Spinal cord (tissue), 4 donors: ENCODE results near the gene WFDC2. TPM values are rescaled to one million over a fixed set of nuclear protein-coding genes. Genes with fewer than 3 reads are reported as not detected.

Experiments used
- polyA plus RNA-seq, 2 donors: library from polyadenylated mRNA; unstranded; fragments of 120-200 nt; gene quantifications; one replicate each; pipeline ENCODE4 v1.2.1, GENCODE V29; 2013; ENCODE audit not compliant: insufficient read length in 2 of 2
- small RNA-seq: library from RNA; depleted of rRNA; stranded (forward); fragments of <200 nt; gene quantifications from one replicate; pipeline ENCODE3, GENCODE V24; 2014; ENCODE audit warnings: low replicate concordance
- total RNA-seq, 2 donors: library from RNA; depleted of rRNA in 1 of 2; stranded (reverse); fragments of 120-200 nt in 1 of 2; fragments of >200 nt in 1 of 2; gene quantifications; one replicate each; pipeline versions ENCODE4 v1.2.3 to v1.2.4, GENCODE V29; 2013 to 2014

The WFDC2 gene
- total and polyA plus RNA-seq, 4 donors: 7.0 to 70.0 (median 36.5) TPM

Small RNA genes lying within 50 kb of the gene (small RNA-seq; reads per million reads assigned to genes)
- gene MIR6812: not detected

Other genes with a start within 250 kb of the WFDC2 start
- gene SEMG2, start 248.4 kb upstream of the WFDC2 start, total RNA-seq: not detected
- gene SEMG2, start 248.4 kb upstream of the WFDC2 start, polyA plus RNA-seq: not detected
- 10 to 100 TPM; 10.2 to 15.5 TPM for gene SLPI, start 215.2 kb upstream of the WFDC2 start, total RNA-seq
- 1 to 10 TPM; 5.2 to 8.7 TPM for gene SLPI, start 215.2 kb upstream of the WFDC2 start, polyA plus RNA-seq
- gene RBPJL, start 162.9 kb upstream of the WFDC2 start, total RNA-seq: under 1 TPM; 0.11 to 0.20 TPM
- gene RBPJL, start 162.9 kb upstream of the WFDC2 start, polyA plus RNA-seq: under 1 TPM; 0.53 to 0.59 TPM
- 10 to 100 TPM; 13.0 to 21.2 TPM for gene MATN4, start 161.5 kb upstream of the WFDC2 start, total RNA-seq
- gene MATN4, start 161.5 kb upstream of the WFDC2 start, polyA plus RNA-seq: 1 to 10 TPM; 3.6 to 9.9 TPM
- gene SDC4, start 121.3 kb upstream of the WFDC2 start, total RNA-seq: 10 to 100 TPM; 12.8 to 25.5 TPM
- gene SDC4, start 121.3 kb upstream of the WFDC2 start, polyA plus RNA-seq: 10 to 100 TPM in 1 of 2 donors, 1 to 10 TPM in 1; 5.6 to 10.6 TPM
- gene SYS1, start 106.6 kb upstream of the WFDC2 start, total RNA-seq: 10 to 100 TPM; 19.1 to 25.1 TPM
- gene SYS1, start 106.6 kb upstream of the WFDC2 start, polyA plus RNA-seq: 10 to 100 TPM; 30.1 to 32.8 TPM
- under 1 TPM; 0.39 to 0.69 TPM for gene TP53TG5, start 91.4 kb upstream of the WFDC2 start, total RNA-seq
- 1 to 10 TPM; 1.7 to 3.9 TPM for gene TP53TG5, start 91.4 kb upstream of the WFDC2 start, polyA plus RNA-seq
- 10 to 100 TPM; 22.7 to 31.5 TPM for gene DBNDD2, start 61.5 kb upstream of the WFDC2 start, total RNA-seq
- 10 to 100 TPM; 68.7 to 69.3 TPM for gene DBNDD2, start 61.5 kb upstream of the WFDC2 start, polyA plus RNA-seq
- 10 to 100 TPM; 22.1 to 87.6 TPM for gene PIGT, start 53.6 kb upstream of the WFDC2 start, total RNA-seq
- gene PIGT, start 53.6 kb upstream of the WFDC2 start, polyA plus RNA-seq: 10 to 100 TPM; 75.4 to 98.4 TPM
- gene SPINT3, start 45.9 kb downstream of the WFDC2 start, total RNA-seq: not detected
- not detected for gene SPINT3, start 45.9 kb downstream of the WFDC2 start, polyA plus RNA-seq
- gene WFDC6, start 69.7 kb downstream of the WFDC2 start, total RNA-seq: not detected
- not detected for gene WFDC6, start 69.7 kb downstream of the WFDC2 start, polyA plus RNA-seq
- gene EPPIN, start 77.6 kb downstream of the WFDC2 start, total RNA-seq: under 1 TPM; 0.10 to 0.17 TPM
- gene EPPIN, start 77.6 kb downstream of the WFDC2 start, polyA plus RNA-seq: under 1 TPM; 0.36 to 0.41 TPM
- gene WFDC8, start 109.5 kb downstream of the WFDC2 start, total RNA-seq: not detected
- gene WFDC8, start 109.5 kb downstream of the WFDC2 start, polyA plus RNA-seq: under 1 TPM in 1 of 2 donors, not detected in 1; 0.30 TPM
- not detected for gene WFDC10A, start 160.0 kb downstream of the WFDC2 start, total RNA-seq
- gene WFDC10A, start 160.0 kb downstream of the WFDC2 start, polyA plus RNA-seq: not detected
- gene WFDC9, start 161.5 kb downstream of the WFDC2 start, total RNA-seq: not detected
- gene WFDC9, start 161.5 kb downstream of the WFDC2 start, polyA plus RNA-seq: not detected
- gene WFDC11, start 200.5 kb downstream of the WFDC2 start, total RNA-seq: not detected
- gene WFDC11, start 200.5 kb downstream of the WFDC2 start, polyA plus RNA-seq: not detected
- gene WFDC13, start 232.3 kb downstream of the WFDC2 start, total RNA-seq: not detected
- gene WFDC13, start 232.3 kb downstream of the WFDC2 start, polyA plus RNA-seq: not detected
- gene WFDC10B, start 235.3 kb downstream of the WFDC2 start, total RNA-seq: not detected
- gene WFDC10B, start 235.3 kb downstream of the WFDC2 start, polyA plus RNA-seq: not detected